KMS-11 (cell line): ENCODE results near the gene SCMH1.

Experiments
- H2AFZ ChIP-seq: fragments of 200-600 bp; sonication (generic); 2 replicates; pipeline ENCODE4 v1.6.1; 2016; ENCODE audit warnings: antibody characterized with exemption, mixed run types, low read depth
- H3K27ac ChIP-seq: fragments of 200-600 bp; sonication (generic); 2 replicates; pipeline ENCODE4 v1.6.1; 2016; ENCODE audit warnings: mild to moderate bottlenecking, mixed run types
- H3K27me3 ChIP-seq: fragments of 200-600 bp; sonication (generic); 2 replicates; pipeline ENCODE4 v1.6.1; 2017; ENCODE audit warnings: mild to moderate bottlenecking, low read depth, mixed run types, moderate library complexity; ENCODE audit not compliant: insufficient read depth
- H3K36me3 ChIP-seq: fragments of 200-600 bp; sonication (generic); 2 replicates; pipeline ENCODE4 v1.6.1; 2017; ENCODE audit warnings: mild to moderate bottlenecking, mixed run types; ENCODE audit not compliant: insufficient read depth
- H3K4me1 ChIP-seq: fragments of 200-600 bp; sonication (generic); 2 replicates; pipeline ENCODE4 v1.6.1; 2016; ENCODE audit warnings: mild to moderate bottlenecking, low read depth, mixed run types; ENCODE audit not compliant: poor library complexity, severe bottlenecking
- H3K4me2 ChIP-seq: fragments of 200-600 bp; sonication (generic); 2 replicates; pipeline ENCODE4 v1.7.0; 2016; ENCODE audit warnings: mild to moderate bottlenecking, mixed run types
- H3K4me3 ChIP-seq: fragments of 200-600 bp; sonication (generic); IDR thresholded peaks from 2 replicates; pipeline ENCODE4 v1.6.1; 2017; ENCODE audit warnings: low read depth, low read length, mixed read lengths; ENCODE audit not compliant: insufficient read depth
- H3K79me2 ChIP-seq: fragments of 200-600 bp; sonication (generic); 2 replicates; pipeline ENCODE4 v1.6.1; 2016; ENCODE audit warnings: low read depth, mixed run types; ENCODE audit not compliant: insufficient read depth
- H3K9ac ChIP-seq: fragments of 200-600 bp; sonication (generic); 2 replicates; pipeline ENCODE4 v1.6.1; 2016; ENCODE audit warnings: mild to moderate bottlenecking, mixed run types
- H4K20me1 ChIP-seq: fragments of 200-600 bp; sonication (generic); 2 replicates; pipeline ENCODE4 v1.6.1; 2016; ENCODE audit warnings: mild to moderate bottlenecking, mixed run types; ENCODE audit not compliant: insufficient read depth
- TF ChIP-seq, protein P1 (sequence below): fragments of 200-600 bp; sonication (generic); conservative IDR thresholded peaks from 2 replicates; pipeline ENCODE4 v1.6.1; 2017; ENCODE audit warnings: low read depth, mild to moderate bottlenecking, antibody characterized with exemption, low read length, moderate library complexity, mixed read lengths

SCMH1 gene

DNA sequence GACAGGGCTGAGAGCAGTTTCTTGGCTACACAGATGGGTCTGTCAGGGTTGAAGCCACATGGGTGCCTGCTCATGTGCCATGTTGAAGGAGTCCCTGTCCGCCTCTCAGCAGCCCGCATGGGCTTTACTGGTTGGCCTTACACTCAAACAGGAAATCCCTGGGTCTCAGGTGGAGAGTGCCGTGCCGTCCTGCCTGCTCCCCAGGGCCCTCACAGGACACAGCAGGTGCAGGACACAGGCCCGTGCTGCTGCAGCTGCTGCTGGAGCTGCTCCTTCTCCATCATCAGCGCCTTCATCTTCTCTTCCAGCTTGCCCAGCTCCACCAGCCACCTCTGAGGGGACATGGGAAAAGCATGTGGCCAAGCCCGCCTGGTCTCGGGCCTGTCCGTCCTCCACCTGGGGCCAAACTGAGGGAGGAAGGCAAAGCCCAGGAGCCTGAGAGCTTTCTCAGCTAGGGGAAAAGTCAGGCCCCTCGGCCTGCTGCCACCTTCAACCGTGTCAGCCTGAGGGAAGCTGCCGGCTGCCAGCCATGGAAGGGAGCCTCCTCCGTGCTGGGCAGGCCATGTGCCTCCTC, 226.1 kb downstream of the SCMH1 start:
- TF ChIP-seq, protein P1, sequence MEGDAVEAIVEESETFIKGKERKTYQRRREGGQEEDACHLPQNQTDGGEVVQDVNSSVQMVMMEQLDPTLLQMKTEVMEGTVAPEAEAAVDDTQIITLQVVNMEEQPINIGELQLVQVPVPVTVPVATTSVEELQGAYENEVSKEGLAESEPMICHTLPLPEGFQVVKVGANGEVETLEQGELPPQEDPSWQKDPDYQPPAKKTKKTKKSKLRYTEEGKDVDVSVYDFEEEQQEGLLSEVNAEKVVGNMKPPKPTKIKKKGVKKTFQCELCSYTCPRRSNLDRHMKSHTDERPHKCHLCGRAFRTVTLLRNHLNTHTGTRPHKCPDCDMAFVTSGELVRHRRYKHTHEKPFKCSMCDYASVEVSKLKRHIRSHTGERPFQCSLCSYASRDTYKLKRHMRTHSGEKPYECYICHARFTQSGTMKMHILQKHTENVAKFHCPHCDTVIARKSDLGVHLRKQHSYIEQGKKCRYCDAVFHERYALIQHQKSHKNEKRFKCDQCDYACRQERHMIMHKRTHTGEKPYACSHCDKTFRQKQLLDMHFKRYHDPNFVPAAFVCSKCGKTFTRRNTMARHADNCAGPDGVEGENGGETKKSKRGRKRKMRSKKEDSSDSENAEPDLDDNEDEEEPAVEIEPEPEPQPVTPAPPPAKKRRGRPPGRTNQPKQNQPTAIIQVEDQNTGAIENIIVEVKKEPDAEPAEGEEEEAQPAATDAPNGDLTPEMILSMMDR = no peak
- H4K20me1 ChIP-seq = no peaks in the 10 kb centered on the region
- no peaks in the 10 kb centered on the region for H3K79me2 ChIP-seq
- no peak overlapping the region for H3K9ac ChIP-seq
- H3K4me2 ChIP-seq = no peak overlapping the region
- H3K27me3 ChIP-seq = no peaks in the 10 kb centered on the region
- no peak overlapping the region for H3K27ac ChIP-seq
- no peak overlapping the region for H3K4me3 ChIP-seq
- H3K4me1 ChIP-seq = no peaks in the 10 kb centered on the region
- peaks cover 5% of the 10 kb centered on the region; the same call in 1 of the 2 replicates for H3K36me3 ChIP-seq
- no peak overlapping the region for H2AFZ ChIP-seq

DNA sequence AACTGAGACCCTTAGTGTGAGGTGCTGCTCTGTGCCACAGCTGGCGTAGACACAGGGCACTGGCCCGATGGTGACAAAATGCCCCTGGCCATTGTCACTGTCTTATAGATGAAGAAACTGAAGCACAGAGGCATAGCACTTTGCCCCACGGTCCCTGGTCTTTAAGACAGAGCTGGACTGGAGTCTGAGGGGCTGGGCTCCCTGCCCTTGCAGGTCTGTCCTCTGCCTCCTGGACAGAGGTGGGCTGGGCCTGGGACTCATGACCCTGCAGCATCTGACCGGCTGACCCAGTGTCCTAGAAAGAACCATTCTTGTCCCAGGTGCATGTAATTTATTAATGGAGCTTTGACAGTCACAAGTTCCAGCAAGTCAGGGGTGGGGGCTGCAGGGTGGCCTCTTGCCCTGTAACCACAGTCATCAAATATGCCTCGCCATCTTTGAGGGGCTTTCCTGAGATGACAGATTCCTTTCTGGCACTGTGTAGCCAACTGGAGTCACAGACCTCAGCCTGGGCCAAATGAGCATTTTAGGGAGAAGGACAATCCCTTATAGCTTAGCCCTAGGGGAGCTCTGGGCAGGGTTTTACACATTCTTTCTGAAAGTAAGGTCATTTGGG, 226.7 kb downstream of the SCMH1 start:
- Histone ChIP-seq H3K4me1 (no peaks in the 10 kb centered on the region), H3K4me3 (no peak overlapping the region), H2AFZ (no peak overlapping the region), H3K9ac (no peak overlapping the region), H3K36me3 (peaks cover 5% of the 10 kb centered on the region; the same call in 1 of the 2 replicates), H3K27me3 (no peaks in the 10 kb centered on the region), H3K79me2 (no peaks in the 10 kb centered on the region), H3K4me2 (no peak overlapping the region), H3K27ac (no peak overlapping the region), H4K20me1 (no peaks in the 10 kb centered on the region)
- TF ChIP-seq, protein P1 = no peak

- no peak overlapping the region for H3K27ac ChIP-seq
- TF ChIP-seq, protein P1 = no peak
- no peak overlapping the region for H3K4me2 ChIP-seq
- H2AFZ ChIP-seq = no peak overlapping the region
- no peak overlapping the region for H3K9ac ChIP-seq
- H4K20me1 ChIP-seq = no peaks in the 10 kb centered on the region
- H3K4me3 ChIP-seq = no peak overlapping the region
- peaks cover 5% of the 10 kb centered on the region; the same call in 1 of the 2 replicates for H3K36me3 ChIP-seq
- H3K27me3 ChIP-seq = no peaks in the 10 kb centered on the region
- no peaks in the 10 kb centered on the region for H3K79me2 ChIP-seq
- H3K4me1 ChIP-seq = no peaks in the 10 kb centered on the region
Observed at GRCh38 chr1:41014871-41015270, 227.2 kb downstream of the SCMH1 start.

GRCh38 chr1:41013796-41014195, 228.3 kb downstream of the SCMH1 start:
- Histone ChIP-seq H3K4me1 (no peaks in the 10 kb centered on the region), H3K4me2 (no peak overlapping the region), H3K79me2 (no peaks in the 10 kb centered on the region), H4K20me1 (no peaks in the 10 kb centered on the region), H3K9ac (no peak overlapping the region), H3K27ac (no peak overlapping the region), H3K4me3 (no peak overlapping the region), H2AFZ (no peak overlapping the region), H3K27me3 (no peaks in the 10 kb centered on the region), H3K36me3 (peaks cover 15% of the 10 kb centered on the region; the same call in 1 of the 2 replicates)
- TF ChIP-seq, protein P1 = no peak
